Karpas-422 (cell line): ENCODE results near the gene CASZ1. TPM values are rescaled to one million over a fixed set of nuclear protein-coding genes. Genes with fewer than 3 reads are reported as not detected.
A peak's percentile ranks its signal among the peaks of the same experiment; 100 is the strongest.

Experiments
- DNase-seq: peaks from one replicate; pipeline ENCODE4 v3.0.0-alpha.2; 2015
- H2AFZ ChIP-seq: fragments of 200-600 bp; sonication (generic); 2 replicates; pipeline ENCODE4 v1.6.1; 2014; ENCODE audit warnings: antibody characterized with exemption, low read length, mixed read lengths
- H3K27ac ChIP-seq: fragments of 200-600 bp; sonication (generic); 2 replicates; pipeline ENCODE4 v1.5.1; 2014; ENCODE audit warnings: mild to moderate bottlenecking, low read length, moderate library complexity
- H3K27me3 ChIP-seq: fragments of 200-600 bp; sonication (generic); 2 replicates; pipeline ENCODE4 v1.6.1; 2014; ENCODE audit warnings: low read length, mixed read lengths
- H3K36me3 ChIP-seq: fragments of 200-600 bp; sonication (generic); 2 replicates; pipeline ENCODE4 v1.6.1; 2014; ENCODE audit warnings: low read length, mixed read lengths; ENCODE audit not compliant: insufficient read depth
- H3K4me1 ChIP-seq: fragments of 200-600 bp; sonication (generic); 2 replicates; pipeline ENCODE4 v1.6.1; 2014; ENCODE audit warnings: mild to moderate bottlenecking, low read length, mixed read lengths
- H3K4me2 ChIP-seq: fragments of 200-600 bp; sonication (generic); 2 replicates; pipeline ENCODE4 v1.6.1; 2014; ENCODE audit warnings: low read length, low read depth, mild to moderate bottlenecking; ENCODE audit not compliant: poor library complexity, severe bottlenecking
- H3K4me3 ChIP-seq: fragments of 200-600 bp; sonication (generic); 2 replicates; pipeline ENCODE4 v1.5.1; 2014; ENCODE audit warnings: mild to moderate bottlenecking, antibody characterized with exemption, low read length, mixed read lengths
- H3K79me2 ChIP-seq: fragments of 200-600 bp; sonication (generic); 2 replicates; pipeline ENCODE4 v1.6.1; 2014; ENCODE audit warnings: mild to moderate bottlenecking, low read length, mixed read lengths
- H3K9ac ChIP-seq: fragments of 200-600 bp; sonication (generic); 2 replicates; pipeline ENCODE4 v1.6.0; 2014; ENCODE audit warnings: low read length
- H3K9me2 ChIP-seq: fragments of 200-600 bp; sonication (generic), shearing (Covaris generic); replicated peaks from 2 replicates; pipeline ENCODE4 v1.6.0; 2014; ENCODE audit warnings: mild to moderate bottlenecking, low read length, moderate library complexity; ENCODE audit not compliant: insufficient read depth
- H3K9me3 ChIP-seq: fragments of 300-700, 200-600 bp; sonication (generic); 2 replicates; pipeline ENCODE4 v1.6.1; 2014; ENCODE audit warnings: low read length, mixed read lengths
- H4K20me1 ChIP-seq: fragments of 200-600 bp; sonication (generic); 2 replicates; pipeline ENCODE4 v1.6.1; 2014; ENCODE audit warnings: mild to moderate bottlenecking, antibody characterized with exemption, low read length, low read depth; ENCODE audit not compliant: insufficient read depth
- total RNA-seq: library from RNA; depleted of rRNA; stranded (reverse); fragments of >200 nt; shearing (Covaris generic); gene quantifications from 2 replicates; pipeline ENCODE4 v1.2.3, GENCODE V29; 2014; ENCODE audit warnings: low replicate concordance

The CASZ1 gene
- total RNA-seq, 1 experiment from 2014 or later, result 1.3 TPM

- H2AFZ ChIP-seq, result no peak overlapping the region
- no peak overlapping the region for H3K4me3 ChIP-seq
- H3K9ac ChIP-seq, result no peak overlapping the region
- no peak overlapping the region for H3K4me2 ChIP-seq
- H3K79me2 ChIP-seq, result no peaks in the 10 kb centered on the region
- no peak for DNase-seq
- H3K9me3 ChIP-seq, result no peaks in the 10 kb centered on the region
- H3K27ac ChIP-seq, result no peak overlapping the region
- H3K36me3 ChIP-seq, result no peaks in the 10 kb centered on the region
- H4K20me1 ChIP-seq, result no peaks in the 10 kb centered on the region
- H3K27me3 ChIP-seq, result no peaks in the 10 kb centered on the region
- H3K9me2 ChIP-seq, result no peaks in the 10 kb centered on the region
- H3K4me1 ChIP-seq, result no peaks in the 10 kb centered on the region
These were observed 29.2 kb downstream of the CASZ1 start for GRCh38 chr1:10767282-10767681.

GRCh38 chr1:10765734-10766478, 30.5 kb downstream of the CASZ1 start:
- Histone ChIP-seq H3K9ac (no peak overlapping the region), H3K9me2 (no peaks in the 10 kb centered on the region), H3K9me3 (no peaks in the 10 kb centered on the region), H3K79me2 (no peaks in the 10 kb centered on the region), H3K36me3 (no peaks in the 10 kb centered on the region), H3K27me3 (no peaks in the 10 kb centered on the region), H2AFZ (no peak overlapping the region), H3K4me2 (no peak overlapping the region), H3K27ac (no peak overlapping the region), H4K20me1 (no peaks in the 10 kb centered on the region), H3K4me3 (no peak overlapping the region), H3K4me1 (peaks cover 9% of the 10 kb centered on the region)
- DNase-seq, result no peak

GRCh38 chr1:10765304-10765703, 31.1 kb downstream of the CASZ1 start:
- no peak for DNase-seq
- Histone ChIP-seq H3K4me1 (peaks cover 13% of the 10 kb centered on the region), H2AFZ (no peak overlapping the region), H3K79me2 (no peaks in the 10 kb centered on the region), H3K27ac (no peak overlapping the region), H3K27me3 (no peaks in the 10 kb centered on the region), H4K20me1 (no peaks in the 10 kb centered on the region), H3K9ac (no peak overlapping the region), H3K9me3 (no peaks in the 10 kb centered on the region), H3K36me3 (no peaks in the 10 kb centered on the region), H3K4me3 (no peak overlapping the region), H3K4me2 (no peak overlapping the region), H3K9me2 (no peaks in the 10 kb centered on the region)

- no peak overlapping the region for H3K27ac ChIP-seq
- no peaks in the 10 kb centered on the region for H3K27me3 ChIP-seq
These were observed 32.1 kb downstream of the CASZ1 start for GRCh38 chr1:10764296-10764798.

GRCh38 chr1:10762875-10763274, 33.6 kb downstream of the CASZ1 start:
- Histone ChIP-seq H3K27me3 (no peaks in the 10 kb centered on the region), H3K9me2 (no peaks in the 10 kb centered on the region), H4K20me1 (no peaks in the 10 kb centered on the region), H3K9ac (no peak overlapping the region), H3K4me1 (peaks cover 27% of the 10 kb centered on the region), H3K9me3 (no peaks in the 10 kb centered on the region), H3K36me3 (no peaks in the 10 kb centered on the region), H3K79me2 (no peaks in the 10 kb centered on the region), H3K27ac (no peak overlapping the region), H3K4me2 (no peak overlapping the region), H3K4me3 (no peak overlapping the region), H2AFZ (no peak overlapping the region)
- DNase-seq, result no peak

More at GRCh38 chr1:10764296-10764798, 32.1 kb downstream of the CASZ1 start:
- no peaks in the 10 kb centered on the region for H4K20me1 ChIP-seq
- no peaks in the 10 kb centered on the region for H3K9me3 ChIP-seq
- no peaks in the 10 kb centered on the region for H3K79me2 ChIP-seq
- H3K4me3 ChIP-seq, result no peak overlapping the region
- no peak overlapping the region for H3K9ac ChIP-seq
- no peak overlapping the region for H3K4me2 ChIP-seq
- H2AFZ ChIP-seq, result no peak overlapping the region
- no peaks in the 10 kb centered on the region for H3K36me3 ChIP-seq
- DNase-seq, result no peak
- no peaks in the 10 kb centered on the region for H3K9me2 ChIP-seq
- peaks cover 18% of the 10 kb centered on the region for H3K4me1 ChIP-seq

GRCh38 chr1:10762153-10762523, 34.3 kb downstream of the CASZ1 start:
- no peaks in the 10 kb centered on the region for H3K36me3 ChIP-seq

GRCh38 chr1:10761503-10762152, 34.8 kb downstream of the CASZ1 start:
- Histone ChIP-seq H3K27ac (no peak overlapping the region), H2AFZ (no peak overlapping the region), H3K4me2 (peak overlapping the region; percentile 22), H3K9ac (no peak overlapping the region), H3K4me1 (peaks cover 27% of the 10 kb centered on the region), H3K9me2 (no peaks in the 10 kb centered on the region), H3K27me3 (no peaks in the 10 kb centered on the region), H3K4me3 (no peak overlapping the region), H3K9me3 (no peaks in the 10 kb centered on the region), H3K79me2 (no peaks in the 10 kb centered on the region), H3K36me3 (no peaks in the 10 kb centered on the region), H4K20me1 (no peaks in the 10 kb centered on the region)
- peak; percentile 55 for DNase-seq

More at GRCh38 chr1:10762153-10762523, 34.3 kb downstream of the CASZ1 start:
- no peak overlapping the region for H3K4me3 ChIP-seq
- no peaks in the 10 kb centered on the region for H3K27me3 ChIP-seq
- DNase-seq, result no peak
- H3K9ac ChIP-seq, result no peak overlapping the region
- H3K27ac ChIP-seq, result no peak overlapping the region
- no peaks in the 10 kb centered on the region for H3K9me3 ChIP-seq
- no peaks in the 10 kb centered on the region for H4K20me1 ChIP-seq
- no peak overlapping the region for H2AFZ ChIP-seq
- peaks cover 27% of the 10 kb centered on the region for H3K4me1 ChIP-seq
- H3K4me2 ChIP-seq, result no peak overlapping the region
- H3K79me2 ChIP-seq, result no peaks in the 10 kb centered on the region
- no peaks in the 10 kb centered on the region for H3K9me2 ChIP-seq

GRCh38 chr1:10760566-10761502, 35.6 kb downstream of the CASZ1 start:
- no peak for DNase-seq
- no peaks in the 10 kb centered on the region for H3K27me3 ChIP-seq

More at GRCh38 chr1:10760566-10761502, 35.6 kb downstream of the CASZ1 start:
- H3K4me1 ChIP-seq, result peaks cover 27% of the 10 kb centered on the region
- H4K20me1 ChIP-seq, result no peaks in the 10 kb centered on the region
- H3K4me2 ChIP-seq, result peak overlapping the region; percentile 22
- H3K9ac ChIP-seq, result no peak overlapping the region
- H3K9me2 ChIP-seq, result no peaks in the 10 kb centered on the region
- H3K27ac ChIP-seq, result no peak overlapping the region
- no peak overlapping the region for H2AFZ ChIP-seq
- no peaks in the 10 kb centered on the region for H3K9me3 ChIP-seq
- no peaks in the 10 kb centered on the region for H3K36me3 ChIP-seq
- H3K79me2 ChIP-seq, result no peaks in the 10 kb centered on the region
- H3K4me3 ChIP-seq, result no peak overlapping the region
